GM12878 (cell line): Measurements from ENCODE around the gene PLK5. TPM values are rescaled to one million over a fixed set of nuclear protein-coding genes. Genes with fewer than 3 reads are reported as not detected.

ENCODE experiments used
- ATAC-seq: fragments of 200-7000 bp; cut with Tn5 transposase; 3 replicates; pipeline ENCODE4 v1.9.1; 2020; ENCODE audit warnings: mild to moderate bottlenecking, moderate library complexity
- BruUV-seq: library from RNA; stranded (reverse); fragments of 400-500 nt; replicated peaks from 2 replicates; lab custom pipeline; 2021; lab: Mats Ljungman, UMichigan
- CTCF ChIA-PET: fragments of 300-600 bp; sonication (Branson Sonifier 250); formaldehyde crosslinking; extraction: SDS; loops from one replicate; lab custom pipeline; 2021; ENCODE audit warnings: inconsistent platforms; lab: Yijun Ruan, JAX
- POLR2A ChIA-PET: fragments of 350-600 bp; formaldehyde crosslinking; extraction: SDS; loops from one replicate; lab custom pipeline; 2021; ENCODE audit warnings: inconsistent platforms; lab: Charles Lee
- RAD21 ChIA-PET: fragments of 300-600 bp; sonication (Branson Sonifier 250); formaldehyde crosslinking; loops from one replicate; lab custom pipeline; 2023; ENCODE audit warnings: antibody characterized with exemption; ENCODE audit not compliant: unreplicated experiment; lab: Charles Lee
- SMC1A ChIA-PET: fragments of 300-600 bp; sonication (Branson Sonifier 250); formaldehyde crosslinking; loops from one replicate; lab custom pipeline; 2023; ENCODE audit not compliant: unreplicated experiment, uncharacterized antibody; lab: Charles Lee
- DNase-seq: peaks from one replicate; pipeline ENCODE4 v3.0.0-alpha.2; 2011; ENCODE audit warnings: low read depth, low spot score
- FAIRE-seq: peaks from 3 replicates; lab custom pipeline; 2011; peaks lifted over from hg19 to GRCh38; lab: Jason Lieb, UNC
- H2AFZ ChIP-seq: 2 replicates; pipeline ENCODE4 v1.6.0; 2011; ENCODE audit warnings: low read depth, low read length, control low read depth; ENCODE audit not compliant: control insufficient read depth
- H3K27ac ChIP-seq: 2 replicates; pipeline ENCODE4 v1.5.1; 2011; ENCODE audit warnings: control low read depth; ENCODE audit not compliant: control insufficient read depth, insufficient read depth
- H3K27me3 ChIP-seq, 2 experiments: replicated peaks in 1 of 2; 2 replicates each; pipeline versions ENCODE4 v1.6.0 to v1.6.1; 2011; ENCODE audit warnings: low read length in 1 of 2; ENCODE audit not compliant: control insufficient read depth in 2 of 2, insufficient read depth in 2 of 2
- H3K36me3 ChIP-seq, 2 experiments: 2 replicates each; pipeline ENCODE4 v1.5.1; 2011; ENCODE audit warnings: low read length in 1 of 2; ENCODE audit not compliant: control insufficient read depth in 2 of 2, insufficient read depth in 2 of 2
- H3K4me1 ChIP-seq: 2 replicates; pipeline ENCODE4 v1.6.1; 2011; ENCODE audit warnings: mild to moderate bottlenecking, low read length, moderate library complexity, mixed read lengths; ENCODE audit not compliant: control insufficient read depth, insufficient read depth
- H3K4me2 ChIP-seq: 2 replicates; pipeline ENCODE4 v1.6.0; 2011; ENCODE audit warnings: control low read depth; ENCODE audit not compliant: control insufficient read depth, insufficient read depth
- H3K4me3 ChIP-seq: fragments of 200-600 bp; sonication (generic); 2 replicates; pipeline ENCODE4 v1.5.1; 2016
- H3K79me2 ChIP-seq: 2 replicates; pipeline ENCODE4 v1.6.0; 2011; ENCODE audit warnings: low read length; ENCODE audit not compliant: control insufficient read depth, insufficient read depth
- H3K9ac ChIP-seq: 2 replicates; pipeline ENCODE4 v1.8.0; 2011; ENCODE audit warnings: low read length, control low read depth, mixed read lengths; ENCODE audit not compliant: control insufficient read depth, insufficient read depth
- H3K9me3 ChIP-seq: replicated peaks from 3 replicates; pipeline ENCODE4 v1.5.1; 2011; ENCODE audit warnings: mild to moderate bottlenecking, low read length; ENCODE audit not compliant: control insufficient read depth, insufficient read depth
- H4K20me1 ChIP-seq: 2 replicates; pipeline ENCODE4 v1.6.0; 2011; ENCODE audit not compliant: control insufficient read depth, insufficient read depth
- BHLHE40 ChIP-seq, 2 experiments: fragments of 450-650 bp in 1 of 2; IDR thresholded peaks; 2 replicates each; pipeline ENCODE4 v1.6.1; 2011 to 2017; ENCODE audit warnings: low read depth in 2 of 2, borderline replicate concordance in 1 of 2, improper control_type of control experiment in 1 of 2, low read length in 1 of 2, mild to moderate bottlenecking in 1 of 2
- BMI1 ChIP-seq: fragments of 450-650 bp; IDR thresholded peaks from 2 replicates; pipeline ENCODE4 v1.6.1; 2016; ENCODE audit warnings: mild to moderate bottlenecking, moderate library complexity, borderline replicate concordance
- CBX5 ChIP-seq: sonication (generic); IDR thresholded peaks from 2 replicates; pipeline ENCODE4 v1.6.1; 2016; ENCODE audit warnings: low read depth, moderate library complexity, mild to moderate bottlenecking, inconsistent platforms
- EZH2 ChIP-seq: IDR thresholded peaks from 2 replicates; pipeline ENCODE4 v1.6.1; 2012; ENCODE audit warnings: low read depth, mild to moderate bottlenecking, control low read depth, inconsistent platforms, low read length, borderline replicate concordance; ENCODE audit not compliant: control insufficient read depth
- HDAC2 ChIP-seq: fragments of 200-600 bp; sonication (generic); IDR thresholded peaks from 2 replicates; pipeline ENCODE4 v1.6.1; 2017
- JUND ChIP-seq: IDR thresholded peaks from 2 replicates; pipeline ENCODE4 v1.6.1; 2012; ENCODE audit warnings: low read depth, mild to moderate bottlenecking, low read length, improper control_type of control experiment, moderate library complexity
- NBN ChIP-seq: fragments of 450-650 bp; IDR thresholded peaks from 2 replicates; pipeline ENCODE4 v1.6.1; 2016
- NFYA ChIP-seq: IDR thresholded peaks from 2 replicates; pipeline ENCODE4 v1.6.1; 2011; ENCODE audit warnings: low read depth, mild to moderate bottlenecking, low read length, improper control_type of control experiment, borderline replicate concordance
- POU2F2 ChIP-seq: IDR thresholded peaks from 3 replicates; pipeline ENCODE4 v1.6.1; 2011; ENCODE audit warnings: low read depth, mild to moderate bottlenecking, low read length, borderline replicate concordance
- RAD51 ChIP-seq: fragments of 450-650 bp; IDR thresholded peaks from 2 replicates; pipeline ENCODE4 v1.6.1; 2016; ENCODE audit warnings: moderate library complexity, mild to moderate bottlenecking, inconsistent platforms
- RELA ChIP-seq: fragments of 450-650 bp; IDR thresholded peaks from 2 replicates; pipeline ENCODE4 v1.8.0; 2014; ENCODE audit warnings: borderline replicate concordance; ENCODE audit not compliant: partially characterized antibody
- SP1 ChIP-seq: IDR thresholded peaks from one replicate; pipeline ENCODE4 v1.6.1; 2011; ENCODE audit warnings: low read depth, low read length
- SUPT20H ChIP-seq: IDR thresholded peaks from 2 replicates; pipeline ENCODE4 v1.6.1; 2011; ENCODE audit warnings: low read depth, mild to moderate bottlenecking, low read length, moderate library complexity, borderline replicate concordance; ENCODE audit not compliant: control insufficient read depth
- USF1 ChIP-seq: IDR thresholded peaks from 2 replicates; pipeline ENCODE4 v1.6.1; 2011; ENCODE audit warnings: borderline replicate concordance, low read depth, mild to moderate bottlenecking, moderate library complexity, mixed read lengths, low read length; ENCODE audit not compliant: insufficient read depth; ENCODE audit errors: extremely low read length
- YBX1 ChIP-seq: fragments of 450-650 bp; IDR thresholded peaks from 2 replicates; pipeline ENCODE4 v1.6.1; 2016; ENCODE audit warnings: antibody characterized with exemption
- ZBTB11 ChIP-seq: fragments of 450-650 bp; formaldehyde crosslinking; IDR thresholded peaks from 2 replicates; pipeline ENCODE4 v1.5.0; 2022; ENCODE audit warnings: mild to moderate bottlenecking, missing genetic modification characterization
- ZNF207 ChIP-seq: fragments of 450-650 bp; IDR thresholded peaks from 2 replicates; pipeline ENCODE4 v1.6.1; 2014; ENCODE audit warnings: antibody characterized with exemption, mild to moderate bottlenecking, borderline replicate concordance
- WGBS: methylation state at CpG from one replicate; pipeline ENCODE4 v1.1.6; 2016; ENCODE audit warnings: low lambda C conversion rate; ENCODE audit not compliant: insufficient replicate concordance, insufficient coverage; ENCODE audit errors: missing lambda C conversion rate; 5-methylcytosine and 5-hydroxymethylcytosine counted together
- in situ Hi-C: fragments of 300-500 bp; cut with MboI; formaldehyde crosslinking; loops from 9 replicates; pipeline ENCODE4 v1.14.3; 2018; ENCODE audit warnings: mixed read lengths
- intact Hi-C: fragments of 100-400 bp; cut with micrococcal nuclease; formaldehyde crosslinking; loops from one replicate; pipeline ENCODE4 v1.14.2; 2022; ENCODE audit not compliant: unreplicated experiment
- polyA plus RNA-seq, 11 experiments: library from polyadenylated mRNA; depleted of rRNA in 4 of 11; unstranded in 6 of 11; stranded (reverse) in 5 of 11; fragments of >200 nt; fragmentation: Nextera tagmentation in 4 of 11; fragmentation: Illumina TruSeq in 1 of 11; extraction: Ambion mirVana in 4 of 11; extraction: Trizol in 1 of 11; gene quantifications; 1 replicate in 1 of 11; 2 replicates in 10 of 11; pipeline versions ENCODE4 v1.2.1 to v1.2.3, GENCODE V29; 2011 to 2016; ENCODE audit warnings: inconsistent platforms in 2 of 11, missing spikeins in 2 of 11, low read depth in 1 of 11
- total RNA-seq, 4 experiments: library from RNA; depleted of rRNA in 3 of 4; stranded (reverse); fragments of >200 nt in 3 of 4; fragmentation: Illumina TruSeq in 1 of 4; extraction: Trizol in 1 of 4; gene quantifications; 2 replicates each; pipeline versions ENCODE4 v1.2.1 to v1.2.3, GENCODE V29; 2013 to 2021

PLK5 gene
- total and polyA plus RNA-seq, 10 of the 15 experiments (the other 5 are each of a cell fraction or from before 2014, with no cell fraction given), result 0.13 TPM; not detected in 9

- H3K9me3 ChIP-seq, result no peaks in the 10 kb centered on the region
- ATAC-seq, result no peak
- no peak for TF ChIP-seq RAD51
- no peak for TF ChIP-seq BHLHE40 (IDR thresholded peaks at IDR 0.05; ENCODE audit: borderline replicate concordance in 1 of 2, low read depth in 2 of 2, low read length in 1 of 2)
- no peak for TF ChIP-seq BMI1
- TF ChIP-seq NBN, result no peak
- no peak for TF ChIP-seq POU2F2
- TF ChIP-seq SP1, result no peak
- no peak for TF ChIP-seq NFYA
- TF ChIP-seq ZNF207, result no peak
- no peak for TF ChIP-seq RELA
- no peak for TF ChIP-seq JUND
- no peak for TF ChIP-seq USF1
- TF ChIP-seq ZBTB11 (CRISPR knock-in tag), result no peak
- no peak for TF ChIP-seq HDAC2
- TF ChIP-seq CBX5, result no peak
- TF ChIP-seq EZH2, result no peak
- TF ChIP-seq SUPT20H, result no peak
- TF ChIP-seq YBX1, result no peak
- TF ChIP-seq, all 136 proteins: peak for 0
- Histone ChIP-seq H3K4me2 (no peak overlapping the region), H3K4me3 (no peak overlapping the region), H3K27me3 (peaks cover 0 to 2% of the 10 kb centered on the region in 2 experiments; a peak in 3 of 4 replicates), H3K9ac (no peak overlapping the region), H3K4me1 (no peaks in the 10 kb centered on the region), H3K36me3 (no peaks in the 10 kb centered on the region), H2AFZ (no peak overlapping the region), H4K20me1 (no peaks in the 10 kb centered on the region), H3K27ac (no peak overlapping the region), H3K79me2 (no peaks in the 10 kb centered on the region)
- DNase-seq (no peak), FAIRE-seq (no peak)
- intact Hi-C loops, result no loop called here
- CTCF ChIA-PET, result interaction anchor here (1.0 kb wide), 1 partner anchor 24 kb away, joined by 3 read pairs; no protein-coding TSS in a partner anchor
- SMC1A ChIA-PET, result no interaction called here
- 50% methylated on average over 10 of the region's 10 CpGs for WGBS
- in situ Hi-C loops, result no loop called here
- POLR2A ChIA-PET, result no interaction called here
- no TSS peak for BruUV-seq
- RAD21 ChIA-PET, result no interaction called here
Observed at GRCh38 chr19:1522061-1522460, 1.8 kb upstream of the PLK5 start.
